Stimulated activated CD4-positive, alpha-beta T cell treated with anti-CD3 and anti-CD28 coated beads, Interleukin-4, amount 100 ng/mL, for 48 hours (primary cell): ENCODE results near the gene EIF3L.
"Not testable (repeated sequence)": the region's sequence is repeated elsewhere in the genome, so short reads cannot be mapped to it uniquely, and the experiment has no call there.

Source experiments
- DNase-seq, 2 donors: peaks; one replicate each; pipeline ENCODE4 v3.0.0-alpha.2; 2020; ENCODE audit warnings: low read depth in 2 of 2

The EIF3L gene

DNA sequence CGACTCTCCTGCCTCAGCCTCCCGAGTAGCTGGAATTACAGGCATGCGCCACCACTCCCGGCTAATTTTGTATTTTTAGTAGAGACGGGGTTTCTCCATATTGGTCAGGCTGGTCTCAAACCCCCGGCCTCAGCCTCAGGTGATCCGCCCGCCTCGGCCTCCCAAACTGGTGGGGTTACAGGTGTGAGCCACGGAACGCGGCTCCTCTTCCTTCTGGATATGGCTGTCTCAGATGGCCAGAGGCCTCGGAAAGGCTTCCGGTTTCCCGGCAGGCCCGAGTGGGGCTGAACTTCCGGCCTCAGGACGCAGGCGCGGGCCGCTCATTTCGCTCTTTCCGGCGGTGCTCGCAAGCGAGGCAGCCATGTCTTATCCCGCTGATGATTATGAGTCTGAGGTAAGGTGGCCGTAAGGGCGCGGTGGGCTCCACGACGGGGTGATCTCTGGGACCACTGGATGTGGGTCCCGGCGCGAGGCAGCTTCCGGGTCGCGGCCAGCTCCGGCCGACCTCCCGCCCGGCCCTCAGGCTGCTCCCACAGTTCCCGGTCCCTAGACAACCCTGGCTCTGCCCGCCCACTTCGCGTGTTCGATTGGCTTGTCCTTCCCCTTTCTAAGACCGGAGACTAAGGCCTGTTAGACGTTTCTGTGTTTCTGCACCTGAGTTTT, at the start of gene EIF3L:
Gene EIF3L, plus strand, starts transcription at position 331 of the 663 bp plus-strand sequence. Its CDS starts 31 bp downstream, at position 362.
- peak; percentile 83 to 90 for DNase-seq

GRCh38 chr22:37799979-37800378, 49.2 kb upstream of the EIF3L start:
- not testable (repeated sequence) for DNase-seq

- no peak for DNase-seq
Measured at GRCh38 chr22:37801946-37802309, 47.3 kb upstream of the EIF3L start.

DNA sequence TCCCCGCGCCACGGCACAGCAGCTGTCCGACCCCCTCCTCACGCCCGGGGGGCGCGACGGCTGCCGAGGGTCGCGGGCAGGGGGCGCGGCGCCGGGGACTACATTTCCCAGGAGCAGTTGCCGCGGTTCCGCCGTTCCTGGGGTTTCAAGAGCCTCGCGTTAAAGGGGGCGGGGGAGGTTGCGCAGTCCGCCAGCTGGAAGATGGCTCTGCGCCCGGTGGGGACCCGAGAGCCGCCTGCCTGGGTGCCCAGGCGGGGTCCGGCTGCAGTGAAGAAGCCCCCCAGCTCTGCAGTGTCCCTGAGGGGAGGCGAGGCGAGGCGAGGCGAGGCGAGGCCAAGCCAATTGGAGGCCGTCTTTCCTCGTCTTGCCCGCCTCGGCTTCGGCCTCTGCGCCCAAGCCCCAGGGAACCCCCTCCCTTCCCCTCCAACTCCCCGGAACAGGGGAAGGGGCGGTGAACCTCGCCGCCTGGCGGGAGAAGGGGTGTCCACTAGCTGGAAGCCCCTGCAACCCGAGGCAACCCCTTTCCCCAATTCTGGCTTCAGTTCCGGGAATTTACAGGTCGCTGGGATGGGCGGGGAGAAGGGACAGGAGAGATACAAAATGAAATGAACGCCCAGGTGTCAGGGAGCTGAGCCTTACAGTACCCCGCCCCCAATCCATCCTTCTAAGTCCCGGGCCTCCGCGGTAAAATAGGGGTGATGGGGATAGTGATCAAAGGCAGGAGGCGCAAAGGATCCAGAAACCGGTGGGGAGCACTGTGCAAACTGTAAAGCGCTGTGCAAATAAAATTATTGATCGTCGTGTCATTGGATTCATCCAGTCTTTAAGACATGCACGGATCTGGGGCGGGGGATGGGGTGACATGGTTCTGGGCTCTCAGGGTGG, 46.7 kb upstream of the EIF3L start:
- DNase-seq: no peak

DNA sequence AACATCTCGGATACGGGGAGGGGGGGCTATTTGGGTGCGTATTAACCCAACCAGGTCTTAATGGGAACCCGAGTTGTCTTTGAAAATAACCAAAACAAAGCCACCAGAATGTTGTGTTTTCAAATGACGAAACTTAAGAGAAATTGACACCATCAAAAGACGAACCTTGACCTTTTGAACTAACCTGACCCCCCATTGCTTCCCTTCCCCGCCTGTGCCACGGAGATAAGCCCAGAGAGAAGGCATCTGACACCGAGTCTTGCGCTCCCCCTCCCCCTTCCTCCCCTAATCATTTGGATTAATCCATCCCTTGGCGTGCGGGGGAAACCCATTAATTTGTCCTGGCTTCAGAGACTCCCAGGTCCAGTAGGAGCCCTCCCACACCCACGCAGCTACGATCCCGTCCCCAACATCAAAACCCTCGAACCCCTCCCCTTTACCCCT, 46.0 kb upstream of the EIF3L start:
- no peak for DNase-seq

GRCh38 chr22:37803639-37804351, 45.4 kb upstream of the EIF3L start:
- DNase-seq: no peak

- no peak for DNase-seq
Measured at GRCh38 chr22:37804352-37804880, 44.8 kb upstream of the EIF3L start.

DNA sequence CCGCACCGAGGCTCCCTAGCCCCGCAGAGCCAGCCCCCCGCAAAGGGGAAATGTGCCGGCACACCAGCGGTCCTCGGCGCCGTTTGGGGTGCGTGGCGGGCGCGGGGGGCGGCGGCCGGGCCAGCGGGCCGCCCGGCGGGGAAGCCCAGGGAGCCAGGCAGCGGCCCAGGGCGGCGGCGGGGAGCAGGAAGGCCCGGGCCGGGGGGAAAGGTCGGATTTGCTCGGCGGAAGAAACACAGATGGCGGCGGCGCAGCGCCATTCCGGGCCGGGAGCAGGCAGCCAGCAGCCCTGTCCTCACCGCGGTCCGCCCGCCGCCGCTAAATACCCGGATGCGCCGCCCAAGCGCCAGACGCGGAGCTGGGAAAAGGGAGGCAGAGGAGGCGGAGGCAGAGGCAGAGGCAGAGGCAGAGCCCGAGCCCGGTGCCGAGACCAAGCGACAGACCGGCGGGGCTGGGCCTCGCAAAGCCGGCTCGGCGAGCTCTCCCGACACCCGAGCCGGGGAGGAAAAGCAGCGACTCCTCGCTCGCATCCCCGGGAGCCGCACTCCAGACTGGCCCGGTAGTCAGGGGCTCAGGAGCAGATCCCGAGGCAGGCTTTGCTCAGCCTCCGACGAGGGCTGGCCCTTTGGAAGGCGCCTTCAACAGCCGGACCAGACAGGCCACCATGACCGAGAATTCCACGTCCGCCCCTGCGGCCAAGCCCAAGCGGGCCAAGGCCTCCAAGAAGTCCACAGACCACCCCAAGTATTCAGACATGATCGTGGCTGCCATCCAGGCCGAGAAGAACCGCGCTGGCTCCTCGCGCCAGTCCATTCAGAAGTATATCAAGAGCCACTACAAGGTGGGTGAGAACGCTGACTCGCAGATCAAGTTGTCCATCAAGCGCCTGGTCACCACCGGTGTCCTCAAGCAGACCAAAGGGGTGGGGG, 44.1 kb upstream of the EIF3L start:
- peak; percentile 78 to 83 for DNase-seq

GRCh38 chr22:37805810-37806277, 43.4 kb upstream of the EIF3L start:
- no peak for DNase-seq

GRCh38 chr22:37806409-37807333, 42.5 kb upstream of the EIF3L start:
- no peak for DNase-seq

- peak; percentile 89 to 94 for DNase-seq
Measured at GRCh38 chr22:37807410-37808293, 41.6 kb upstream of the EIF3L start, which contains the start of gene GCAT. Gene GCAT (plus strand): TSS chr22:37807934. CDS start chr22:37807968, 34 bp downstream.

GRCh38 chr22:37808294-37808657, 40.9 kb upstream of the EIF3L start:
- DNase-seq: no peak

- no peak for DNase-seq
Measured at GRCh38 chr22:37809672-37810333, 39.4 kb upstream of the EIF3L start.

GRCh38 chr22:37811867-37812266, 37.4 kb upstream of the EIF3L start:
- DNase-seq: no peak

DNA sequence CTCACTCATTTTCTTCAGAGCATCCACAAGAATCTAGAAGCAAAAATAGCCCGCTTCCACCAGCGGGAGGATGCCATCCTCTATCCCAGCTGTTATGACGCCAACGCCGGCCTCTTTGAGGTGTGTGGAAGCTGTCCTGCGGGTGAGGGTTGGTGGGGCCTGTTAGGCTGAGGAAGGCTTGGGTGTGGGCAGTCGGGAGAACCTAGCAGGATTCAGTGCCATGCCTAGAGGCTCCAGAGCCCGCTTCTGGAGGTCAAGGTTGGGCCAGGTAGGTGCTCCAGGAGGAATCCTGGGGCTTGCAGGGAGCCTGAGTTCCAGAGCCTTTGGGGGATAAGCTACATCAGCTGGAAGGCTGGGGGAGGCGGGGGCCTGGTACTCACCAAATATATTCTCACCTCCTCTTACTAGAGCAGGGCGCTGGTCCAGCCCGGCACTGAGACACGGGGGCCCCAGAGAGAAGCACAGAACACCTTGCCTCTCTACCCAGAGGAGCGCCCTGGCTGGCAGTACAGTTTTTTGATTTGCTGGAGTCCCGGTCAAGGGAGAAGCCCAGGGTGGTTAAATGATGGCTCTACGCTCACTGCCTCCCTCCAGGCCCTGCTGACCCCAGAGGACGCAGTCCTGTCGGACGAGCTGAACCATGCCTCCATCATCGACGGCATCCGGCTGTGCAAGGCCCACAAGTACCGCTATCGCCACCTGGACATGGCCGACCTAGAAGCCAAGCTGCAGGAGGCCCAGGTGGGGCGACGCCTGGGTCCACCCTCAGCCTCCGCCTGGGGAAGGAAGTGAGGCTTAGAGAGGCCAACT, 36.1 kb upstream of the EIF3L start:
- no peak for DNase-seq

DNA sequence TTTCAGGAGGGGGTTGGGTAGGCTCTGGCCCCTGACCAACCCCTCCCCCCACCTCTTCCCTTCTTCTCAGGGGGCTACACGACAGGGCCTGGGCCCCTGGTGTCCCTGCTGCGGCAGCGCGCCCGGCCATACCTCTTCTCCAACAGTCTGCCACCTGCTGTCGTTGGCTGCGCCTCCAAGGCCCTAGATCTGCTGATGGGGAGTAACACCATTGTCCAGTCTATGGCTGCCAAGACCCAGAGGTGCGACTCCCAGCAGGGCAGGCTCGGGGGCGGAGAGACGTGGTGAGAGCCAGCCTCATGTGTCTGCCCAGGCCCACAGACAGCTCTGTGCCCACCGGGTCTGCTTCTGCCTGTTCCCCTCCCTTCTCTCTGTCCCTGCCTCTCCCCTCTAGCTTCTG, 33.6 kb upstream of the EIF3L start:
- no peak for DNase-seq

DNA sequence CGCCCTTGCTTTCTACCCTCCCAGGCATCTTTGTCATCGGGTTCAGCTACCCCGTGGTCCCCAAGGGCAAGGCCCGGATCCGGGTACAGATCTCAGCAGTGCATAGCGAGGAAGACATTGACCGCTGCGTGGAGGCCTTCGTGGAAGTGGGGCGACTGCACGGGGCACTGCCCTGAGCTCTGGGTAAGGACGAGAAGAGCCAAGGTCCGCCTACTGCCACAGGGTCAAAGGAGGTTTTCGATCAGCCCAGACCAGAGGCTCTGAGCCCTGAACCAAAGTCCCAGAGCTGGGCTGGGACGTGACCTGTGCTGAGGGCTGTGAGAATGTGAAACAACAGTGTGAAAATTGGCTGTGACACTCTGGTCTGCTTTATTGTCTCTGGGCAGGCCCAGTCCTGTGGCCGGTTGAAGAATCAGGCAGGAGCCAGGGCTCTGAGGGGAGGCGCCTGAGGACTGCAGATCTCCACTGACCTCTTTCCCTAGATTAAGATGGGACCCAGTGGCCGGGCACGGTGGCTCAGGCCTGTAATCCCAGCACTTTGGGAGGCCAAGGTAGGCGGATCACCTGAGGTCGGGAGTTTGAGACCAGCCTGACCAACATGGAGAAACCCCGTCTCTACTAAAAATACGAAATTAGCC, 32.6 kb upstream of the EIF3L start:
- no peak for DNase-seq
